ENCODE data around the gene CHD9. TPM values are rescaled to one million over a fixed set of nuclear protein-coding genes. Genes with fewer than 3 reads are reported as not detected.
A peak's percentile ranks its signal among the peaks of the same experiment; 100 is the strongest.

Gene CHD9
- total and polyA plus RNA-seq, 4 donors = 6.2 to 46.6 (median 32.5) TPM

GRCh38 chr16:53159781-53160436, 105.1 kb downstream of the CHD9 start (continued):
- TF ChIP-seq REST (IDR thresholded peaks at IDR 0.05) = no peak
- no peak for TF ChIP-seq MAX (IDR thresholded peaks at IDR 0.05)
- TF ChIP-seq SP1 (IDR thresholded peaks at IDR 0.05) = no peak
- TF ChIP-seq HNF4A (conservative IDR thresholded peaks at IDR 0.05) = peak; percentile 6 to 52

- Histone ChIP-seq H3K4me1 (ENCODE audit: control insufficient read depth in 4 of 4, insufficient read depth in 4 of 4, low read length in 3 of 4) (peaks cover 0 to 3% (median 0%) of the 10 kb centered on the region in 4 donors), H3K27me3 (ENCODE audit: control insufficient read depth in 4 of 4, insufficient read depth in 4 of 4, low read length in 3 of 4) (no peaks in the 10 kb centered on the region), H3K9me3 (ENCODE audit: control insufficient read depth in 4 of 4, low read length in 3 of 4) (no peaks in the 10 kb centered on the region), H3K27ac (ENCODE audit: low read depth in 1 of 2, low read length in 2 of 2) (no peak overlapping the region), H3K4me3 (ENCODE audit: low read depth in 1 of 3, low read length in 3 of 3) (no peak overlapping the region), H3K36me3 (ENCODE audit: control insufficient read depth in 4 of 4, insufficient read depth in 3 of 4, low read depth in 1 of 4, low read length in 3 of 4) (peaks cover 0 to 5% (median 3%) of the 10 kb centered on the region in 4 donors), H3K9ac (ENCODE audit: low read depth in 1 of 2, low read length in 2 of 2) (no peak overlapping the region)
- TF ChIP-seq SP1 (IDR thresholded peaks at IDR 0.05) (peak; percentile 29), HNF4A (conservative IDR thresholded peaks at IDR 0.05) (peak in 1 of 2 donors; percentile 35), CTCF (IDR thresholded peaks at IDR 0.05; ENCODE audit: low read depth, low read length, missing input control) (no peak), NR2F2 (IDR thresholded peaks at IDR 0.05) (peak; percentile 30), YY1 (IDR thresholded peaks at IDR 0.05) (no peak), MAX (IDR thresholded peaks at IDR 0.05) (no peak), RXRA (IDR thresholded peaks at IDR 0.05) (peak; percentile 51 to 77), HNF4G (IDR thresholded peaks at IDR 0.05) (no peak), JUND (IDR thresholded peaks at IDR 0.05) (no peak), GABPA (IDR thresholded peaks at IDR 0.05 in 1 of 2, conservative IDR thresholded peaks at IDR 0.05 in 1 of 2) (no peak)
- no peak for DNase-seq (ENCODE audit: low spot score)
These were observed 111.3 kb downstream of the CHD9 start for GRCh38 chr16:53166099-53166498.

GRCh38 chr16:53168744-53169143, 114.0 kb downstream of the CHD9 start:
- DNase-seq (ENCODE audit: low spot score) = no peak
- 96% methylated on average over 6 of the region's 6 CpGs for WGBS
- H3K9ac ChIP-seq (ENCODE audit: low read depth in 1 of 2, low read length in 2 of 2) = no peak overlapping the region
- H3K4me1 ChIP-seq (ENCODE audit: control insufficient read depth in 4 of 4, insufficient read depth in 4 of 4, low read length in 3 of 4) = peaks cover 0 to 3% (median 0%) of the 10 kb centered on the region in 4 donors
- H3K4me3 ChIP-seq (ENCODE audit: low read depth in 1 of 3, low read length in 3 of 3) = no peak overlapping the region
- no peak overlapping the region for H3K27ac ChIP-seq (ENCODE audit: low read depth in 1 of 2, low read length in 2 of 2)
- H3K36me3 ChIP-seq (ENCODE audit: control insufficient read depth in 4 of 4, insufficient read depth in 3 of 4, low read depth in 1 of 4, low read length in 3 of 4) = peaks cover 0 to 5% (median 0%) of the 10 kb centered on the region in 4 donors
- no peaks in the 10 kb centered on the region for H3K27me3 ChIP-seq (ENCODE audit: control insufficient read depth in 4 of 4, insufficient read depth in 4 of 4, low read length in 3 of 4)
- no peaks in the 10 kb centered on the region for H3K9me3 ChIP-seq (ENCODE audit: control insufficient read depth in 4 of 4, low read length in 3 of 4)
- TF ChIP-seq TAF1 (conservative IDR thresholded peaks at IDR 0.05) (no peak), HNF4A (conservative IDR thresholded peaks at IDR 0.05) (no peak), NR2F2 (IDR thresholded peaks at IDR 0.05) (no peak), EGR1 (IDR thresholded peaks at IDR 0.05; ENCODE audit: low read depth in 2 of 2) (no peak), MAX (IDR thresholded peaks at IDR 0.05) (no peak), RXRA (IDR thresholded peaks at IDR 0.05) (no peak), FOXA2 (IDR thresholded peaks at IDR 0.05) (no peak), HNF4G (IDR thresholded peaks at IDR 0.05) (no peak), RAD21 (IDR thresholded peaks at IDR 0.05) (no peak), FOXA1 (IDR thresholded peaks at IDR 0.05) (no peak), ATF3 (IDR thresholded peaks at IDR 0.05) (no peak), YY1 (IDR thresholded peaks at IDR 0.05) (no peak), REST (IDR thresholded peaks at IDR 0.05) (no peak), SP1 (IDR thresholded peaks at IDR 0.05) (no peak)

Measured in liver (tissue), 9 donors.